Astrocyte of the spinal cord (primary cell): ENCODE results near the gene KRTAP10-3.

ENCODE experiments used
- DNase-seq: peaks from one replicate; pipeline ENCODE4 v3.0.0; 2011; ENCODE audit warnings: low read depth, low spot score
- H3K4me3 ChIP-seq: 2 replicates; pipeline ENCODE4 v1.5.1; 2011; ENCODE audit warnings: low read depth, mild to moderate bottlenecking, low read length, moderate library complexity
- in situ Hi-C: cut with HindIII; loops from 2 replicates; pipeline ENCODE4 v1.10.0; 2017; ENCODE audit warnings: low sequenced_read_pairs
- TF ChIP-seq, protein P1 (sequence below): IDR thresholded peaks from 2 replicates; pipeline ENCODE4 v1.5.1; 2012; ENCODE audit warnings: low read depth, mild to moderate bottlenecking, low read length, inconsistent platforms

KRTAP10-3 gene

DNA sequence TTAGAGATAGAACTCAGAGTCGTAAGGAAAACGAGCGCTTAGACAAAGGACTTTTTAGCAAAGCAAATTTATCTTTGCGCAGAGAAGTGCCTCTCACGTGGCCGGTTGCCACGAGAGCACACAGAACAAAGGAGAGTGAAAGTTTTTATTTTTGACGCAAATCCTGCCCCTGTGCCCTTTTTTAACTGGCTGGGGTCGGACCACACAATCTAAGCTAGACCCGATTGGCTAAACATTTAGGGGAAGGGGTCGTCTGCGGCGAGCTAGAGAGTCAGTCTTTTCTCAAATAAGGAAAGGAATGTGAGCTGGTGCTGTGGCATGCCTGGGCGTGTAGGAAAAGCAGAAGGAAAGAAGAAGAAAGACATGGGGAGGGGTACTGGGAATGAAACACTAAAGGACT, 9.7 kb downstream of the KRTAP10-3 start:
- no peak for DNase-seq
- no peak overlapping the region for H3K4me3 ChIP-seq
- in situ Hi-C loops, result no loop called here
- TF ChIP-seq, protein P1, sequence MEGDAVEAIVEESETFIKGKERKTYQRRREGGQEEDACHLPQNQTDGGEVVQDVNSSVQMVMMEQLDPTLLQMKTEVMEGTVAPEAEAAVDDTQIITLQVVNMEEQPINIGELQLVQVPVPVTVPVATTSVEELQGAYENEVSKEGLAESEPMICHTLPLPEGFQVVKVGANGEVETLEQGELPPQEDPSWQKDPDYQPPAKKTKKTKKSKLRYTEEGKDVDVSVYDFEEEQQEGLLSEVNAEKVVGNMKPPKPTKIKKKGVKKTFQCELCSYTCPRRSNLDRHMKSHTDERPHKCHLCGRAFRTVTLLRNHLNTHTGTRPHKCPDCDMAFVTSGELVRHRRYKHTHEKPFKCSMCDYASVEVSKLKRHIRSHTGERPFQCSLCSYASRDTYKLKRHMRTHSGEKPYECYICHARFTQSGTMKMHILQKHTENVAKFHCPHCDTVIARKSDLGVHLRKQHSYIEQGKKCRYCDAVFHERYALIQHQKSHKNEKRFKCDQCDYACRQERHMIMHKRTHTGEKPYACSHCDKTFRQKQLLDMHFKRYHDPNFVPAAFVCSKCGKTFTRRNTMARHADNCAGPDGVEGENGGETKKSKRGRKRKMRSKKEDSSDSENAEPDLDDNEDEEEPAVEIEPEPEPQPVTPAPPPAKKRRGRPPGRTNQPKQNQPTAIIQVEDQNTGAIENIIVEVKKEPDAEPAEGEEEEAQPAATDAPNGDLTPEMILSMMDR, result no peak

DNA sequence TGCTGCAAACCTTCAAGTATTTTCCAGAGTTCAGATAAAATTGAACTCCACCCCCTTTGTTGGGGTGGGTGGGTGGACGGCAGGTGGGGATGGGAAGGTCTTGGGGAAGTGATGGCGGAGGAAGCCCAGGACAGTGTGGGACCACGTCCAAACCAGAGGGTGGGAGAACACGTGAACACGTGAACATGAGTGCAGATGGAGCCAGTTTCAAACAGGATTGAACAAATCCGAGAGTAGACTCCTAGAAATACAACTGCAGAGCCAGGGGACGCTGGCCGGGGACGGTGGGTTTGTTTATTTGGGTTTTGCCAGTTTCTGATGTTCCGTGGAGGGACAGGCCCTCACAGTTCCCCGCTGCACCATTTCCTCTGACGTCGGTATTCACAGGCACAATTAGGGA, 10.2 kb downstream of the KRTAP10-3 start:
- TF ChIP-seq, protein P1, result no peak
- no peak for DNase-seq
- in situ Hi-C loops, result no loop called here
- H3K4me3 ChIP-seq, result no peak overlapping the region

DNA sequence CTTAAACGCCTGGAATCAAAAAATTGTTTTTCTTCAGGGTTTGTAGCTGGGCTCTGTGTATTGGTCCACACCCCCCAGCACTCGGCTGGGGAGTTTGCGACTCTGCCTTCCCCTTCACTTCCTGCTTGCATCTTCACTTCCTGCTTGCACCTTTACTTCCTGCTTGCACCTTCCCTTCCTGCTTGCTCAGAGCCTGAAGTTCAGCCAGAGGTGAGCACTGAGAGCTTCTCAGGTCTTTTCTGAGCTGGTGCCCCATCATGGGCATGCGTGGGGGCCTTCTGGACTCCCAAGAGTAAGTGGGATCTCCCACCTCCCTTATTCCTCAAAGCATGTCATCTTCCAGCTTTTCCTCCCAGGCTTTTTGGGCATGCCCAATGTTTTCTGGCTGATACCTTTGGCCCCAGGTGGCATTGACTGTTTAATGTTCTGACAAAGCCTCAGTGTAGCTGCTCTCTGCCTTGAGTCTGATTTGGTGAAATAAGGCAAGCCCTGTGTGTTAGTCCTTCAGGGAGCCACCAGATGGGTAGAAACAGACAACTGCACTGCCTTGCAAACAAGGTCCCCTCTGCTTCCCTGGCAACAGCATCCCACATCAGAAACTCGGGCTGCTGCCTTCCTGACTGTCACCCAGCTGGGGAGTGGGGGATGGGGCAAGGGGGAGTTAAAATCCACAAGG, 10.8 kb downstream of the KRTAP10-3 start:
- TF ChIP-seq, protein P1, result no peak
- H3K4me3 ChIP-seq, result no peak overlapping the region
- DNase-seq, result no peak
- in situ Hi-C loops, result no loop called here

DNA sequence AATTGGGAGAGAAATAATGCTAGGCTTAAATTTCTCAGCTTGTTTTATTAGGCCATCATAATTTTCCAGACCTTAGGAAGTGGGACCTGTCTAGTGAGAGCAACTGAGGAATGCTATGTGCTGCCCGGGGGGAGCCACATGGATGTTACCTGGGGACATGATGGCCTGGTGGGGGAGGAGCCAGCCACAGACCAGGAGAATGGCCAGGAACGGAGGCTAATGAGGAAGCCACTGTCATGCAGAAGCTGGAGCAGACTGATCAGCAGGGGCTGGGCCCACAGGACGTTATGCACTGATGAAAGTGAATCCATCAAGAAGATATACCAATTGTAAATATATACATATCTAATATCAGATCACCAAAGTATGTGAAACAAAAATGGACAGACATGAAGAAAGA, 14.0 kb downstream of the KRTAP10-3 start:
- in situ Hi-C loops, result no loop called here
- no peak for DNase-seq
- H3K4me3 ChIP-seq, result no peak overlapping the region
- TF ChIP-seq, protein P1, result no peak

DNA sequence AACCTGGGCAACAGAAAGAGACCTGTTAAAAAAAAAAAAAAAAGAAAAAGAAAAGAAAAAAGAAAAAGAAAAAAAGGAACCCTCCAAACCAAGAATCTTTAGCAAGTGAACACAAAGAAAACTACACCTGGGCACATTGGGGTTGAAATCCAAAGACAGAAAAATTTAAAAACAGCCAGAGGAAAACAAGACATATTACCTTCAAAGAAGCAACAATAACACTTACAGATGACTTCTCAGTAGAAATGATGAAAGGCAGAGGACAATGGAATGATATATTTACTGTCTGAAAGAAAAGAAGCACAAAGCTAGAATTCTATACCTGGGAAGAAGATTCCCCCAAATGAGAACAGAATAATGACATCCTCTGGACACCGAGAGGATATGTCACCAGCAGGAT, 15.9 kb downstream of the KRTAP10-3 start:
- H3K4me3 ChIP-seq, result no peak overlapping the region
- no peak for DNase-seq
- in situ Hi-C loops, result no loop called here
- TF ChIP-seq, protein P1, result no peak

DNA sequence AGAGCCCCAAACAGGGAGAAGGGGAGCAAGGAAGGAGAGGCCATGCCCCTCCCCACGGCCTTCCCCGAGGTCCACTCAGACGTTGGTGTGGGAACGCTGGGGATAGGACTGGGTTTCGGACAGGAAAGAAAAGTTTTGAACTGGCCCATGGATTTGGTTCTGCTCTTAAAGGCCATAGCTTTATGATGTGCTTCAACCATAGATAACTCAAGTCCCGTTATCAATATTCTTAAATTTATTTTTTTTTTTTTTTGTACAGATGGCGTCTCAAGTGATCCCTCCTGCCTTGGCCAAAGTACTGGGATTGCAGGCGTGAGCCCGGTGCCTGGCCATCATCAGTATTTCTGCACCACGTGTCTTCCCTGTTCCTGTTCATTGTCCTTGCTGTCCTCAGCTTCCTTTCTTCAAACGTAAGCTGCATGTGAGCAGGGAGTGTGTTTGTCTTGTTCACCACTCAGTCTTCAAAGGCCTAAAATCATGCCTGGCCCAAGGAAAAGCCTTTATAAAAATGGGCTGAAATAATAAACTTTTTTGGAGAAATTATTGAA, 17.8 kb downstream of the KRTAP10-3 start:
- in situ Hi-C loops, result no loop called here
- no peak for DNase-seq
- TF ChIP-seq, protein P1, result no peak
- no peak overlapping the region for H3K4me3 ChIP-seq
